ENCODE data around the gene ABCA7. TPM values are rescaled to one million over a fixed set of nuclear protein-coding genes. Genes with fewer than 3 reads are reported as not detected.

ABCA7 gene
- total and polyA plus RNA-seq, 2 of the 13 experiments (the other 11 are each of a cell fraction or from before 2014, with no cell fraction given): 4.4 to 32.4 TPM

GRCh38 chr19:1025960-1026782, 13.7 kb upstream of the ABCA7 start, which contains the start of gene CNN2 (continued):
- TF ChIP-seq MXD3 (CRISPR knock-in tag; IDR thresholded peaks at IDR 0.05) (peak; percentile 51), MXI1 (IDR thresholded peaks at IDR 0.05; ENCODE audit: borderline replicate concordance, low read depth, low read length) (peak; percentile 45; the same call in 1 of the 3 replicates), CBX5 (CRISPR knock-in tag; IDR thresholded peaks at IDR 0.05; ENCODE audit: borderline replicate concordance) (no peak), ZNF883 (CRISPR knock-in tag; IDR thresholded peaks at IDR 0.05; ENCODE audit: not compliant biosample characterization) (peak; percentile 32), SNAI1 (CRISPR knock-in tag; IDR thresholded peaks at IDR 0.05; ENCODE audit: borderline replicate concordance) (0 out of 2 replicates have a peak, but pooled peaks have one; percentile 29), NPAS2 (CRISPR knock-in tag; IDR thresholded peaks at IDR 0.05; ENCODE audit: borderline replicate concordance) (no peak), SIN3A (IDR thresholded peaks at IDR 0.05; ENCODE audit: borderline replicate concordance, low read depth, low read length) (no peak), ASH2L (IDR thresholded peaks at IDR 0.05; ENCODE audit: insufficient read length, low read depth, low read length) (peak; percentile 21), BCL3 (CRISPR knock-in tag; IDR thresholded peaks at IDR 0.05) (peak; percentile 49; the same call in 1 of the 2 replicates), SALL1 (CRISPR knock-in tag; IDR thresholded peaks at IDR 0.05) (0 out of 2 replicates have a peak, but pooled peaks have one; percentile 15), ZNF207 (IDR thresholded peaks at IDR 0.05; ENCODE audit: borderline replicate concordance) (no peak), CBX1 (IDR thresholded peaks at IDR 0.05; ENCODE audit: low read depth) (no peak), POLR2A (IDR thresholded peaks at IDR 0.05; ENCODE audit: insufficient read depth in 1 of 2, low read depth in 2 of 2, low read length in 2 of 2) (peak; percentile 50 to 55; a peak in 3 of 4 replicates), MLLT10 (CRISPR knock-in tag; IDR thresholded peaks at IDR 0.05) (no peak), MYC (CRISPR knock-in tag; IDR thresholded peaks at IDR 0.05; ENCODE audit: borderline replicate concordance) (peak; percentile 56; the same call in 1 of the 2 replicates), NCOA2 (CRISPR knock-in tag; IDR thresholded peaks at IDR 0.05) (peak; percentile 29; the same call in 1 of the 2 replicates), CBFB (CRISPR knock-in tag; IDR thresholded peaks at IDR 0.05) (0 out of 2 replicates have a peak, but pooled peaks have one; percentile 14), NFIB (CRISPR knock-in tag; IDR thresholded peaks at IDR 0.05; ENCODE audit: borderline replicate concordance) (no peak), RCOR2 (CRISPR knock-in tag; IDR thresholded peaks at IDR 0.05) (no peak), MYPOP (CRISPR knock-in tag; IDR thresholded peaks at IDR 0.05) (peak; percentile 45), ZNF235 (CRISPR knock-in tag; IDR thresholded peaks at IDR 0.05; ENCODE audit: borderline replicate concordance) (0 out of 2 replicates have a peak, but pooled peaks have one; percentile 92), SRF (IDR thresholded peaks at IDR 0.05; ENCODE audit: low read depth, low read length) (peak; percentile 97)
- TF ChIP-seq, protein P1, sequence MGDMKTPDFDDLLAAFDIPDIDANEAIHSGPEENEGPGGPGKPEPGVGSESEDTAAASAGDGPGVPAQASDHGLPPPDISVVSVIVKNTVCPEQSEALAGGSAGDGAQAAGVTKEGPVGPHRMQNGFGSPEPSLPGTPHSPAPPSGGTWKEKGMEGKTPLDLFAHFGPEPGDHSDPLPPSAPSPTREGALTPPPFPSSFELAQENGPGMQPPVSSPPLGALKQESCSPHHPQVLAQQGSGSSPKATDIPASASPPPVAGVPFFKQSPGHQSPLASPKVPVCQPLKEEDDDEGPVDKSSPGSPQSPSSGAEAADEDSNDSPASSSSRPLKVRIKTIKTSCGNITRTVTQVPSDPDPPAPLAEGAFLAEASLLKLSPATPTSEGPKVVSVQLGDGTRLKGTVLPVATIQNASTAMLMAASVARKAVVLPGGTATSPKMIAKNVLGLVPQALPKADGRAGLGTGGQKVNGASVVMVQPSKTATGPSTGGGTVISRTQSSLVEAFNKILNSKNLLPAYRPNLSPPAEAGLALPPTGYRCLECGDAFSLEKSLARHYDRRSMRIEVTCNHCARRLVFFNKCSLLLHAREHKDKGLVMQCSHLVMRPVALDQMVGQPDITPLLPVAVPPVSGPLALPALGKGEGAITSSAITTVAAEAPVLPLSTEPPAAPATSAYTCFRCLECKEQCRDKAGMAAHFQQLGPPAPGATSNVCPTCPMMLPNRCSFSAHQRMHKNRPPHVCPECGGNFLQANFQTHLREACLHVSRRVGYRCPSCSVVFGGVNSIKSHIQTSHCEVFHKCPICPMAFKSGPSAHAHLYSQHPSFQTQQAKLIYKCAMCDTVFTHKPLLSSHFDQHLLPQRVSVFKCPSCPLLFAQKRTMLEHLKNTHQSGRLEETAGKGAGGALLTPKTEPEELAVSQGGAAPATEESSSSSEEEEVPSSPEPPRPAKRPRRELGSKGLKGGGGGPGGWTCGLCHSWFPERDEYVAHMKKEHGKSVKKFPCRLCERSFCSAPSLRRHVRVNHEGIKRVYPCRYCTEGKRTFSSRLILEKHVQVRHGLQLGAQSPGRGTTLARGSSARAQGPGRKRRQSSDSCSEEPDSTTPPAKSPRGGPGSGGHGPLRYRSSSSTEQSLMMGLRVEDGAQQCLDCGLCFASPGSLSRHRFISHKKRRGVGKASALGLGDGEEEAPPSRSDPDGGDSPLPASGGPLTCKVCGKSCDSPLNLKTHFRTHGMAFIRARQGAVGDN (CRISPR knock-in tag; IDR thresholded peaks at IDR 0.05): peak; percentile 77

Data from HepG2 (cell line).